ENCODE results near the gene NPC1L1.
A peak's percentile ranks its signal among the peaks of the same experiment; 100 is the strongest.

NPC1L1 gene

DNA sequence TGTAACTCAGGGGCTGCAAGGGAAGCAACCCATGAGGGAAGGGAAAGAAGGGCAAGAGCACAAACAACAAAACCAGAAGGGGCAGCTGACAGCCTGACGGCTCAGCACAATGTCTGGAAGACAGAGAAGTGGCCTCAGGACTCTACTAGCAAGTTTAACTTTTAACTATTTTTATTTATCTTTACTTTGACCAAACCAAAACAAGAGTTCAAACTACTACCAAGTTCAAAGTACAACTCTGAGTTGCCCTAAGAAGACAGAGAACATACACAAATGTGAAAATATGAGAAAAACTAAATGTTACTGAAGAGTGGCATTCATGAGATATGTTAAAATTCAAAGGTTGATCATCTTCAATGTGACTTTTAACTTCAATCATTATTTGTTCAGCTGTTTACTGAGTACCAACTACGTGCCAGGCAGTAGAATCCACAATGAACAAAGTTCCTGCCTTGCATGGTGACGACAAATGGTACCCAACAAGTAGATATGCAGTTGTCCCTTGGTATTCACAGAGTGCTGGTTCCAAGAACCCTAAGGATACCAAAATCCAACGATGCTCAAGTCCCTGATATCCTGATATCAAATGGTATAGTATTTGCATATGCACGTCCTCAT is 70.4 kb downstream of the NPC1L1 start:
- peak overlapping the region; percentile 85 for H3K27ac Mint-ChIP-seq
- no peak for DNase-seq
- no peaks in the 10 kb centered on the region for H3K9me3 Mint-ChIP-seq
- TF ChIP-seq, protein P1, sequence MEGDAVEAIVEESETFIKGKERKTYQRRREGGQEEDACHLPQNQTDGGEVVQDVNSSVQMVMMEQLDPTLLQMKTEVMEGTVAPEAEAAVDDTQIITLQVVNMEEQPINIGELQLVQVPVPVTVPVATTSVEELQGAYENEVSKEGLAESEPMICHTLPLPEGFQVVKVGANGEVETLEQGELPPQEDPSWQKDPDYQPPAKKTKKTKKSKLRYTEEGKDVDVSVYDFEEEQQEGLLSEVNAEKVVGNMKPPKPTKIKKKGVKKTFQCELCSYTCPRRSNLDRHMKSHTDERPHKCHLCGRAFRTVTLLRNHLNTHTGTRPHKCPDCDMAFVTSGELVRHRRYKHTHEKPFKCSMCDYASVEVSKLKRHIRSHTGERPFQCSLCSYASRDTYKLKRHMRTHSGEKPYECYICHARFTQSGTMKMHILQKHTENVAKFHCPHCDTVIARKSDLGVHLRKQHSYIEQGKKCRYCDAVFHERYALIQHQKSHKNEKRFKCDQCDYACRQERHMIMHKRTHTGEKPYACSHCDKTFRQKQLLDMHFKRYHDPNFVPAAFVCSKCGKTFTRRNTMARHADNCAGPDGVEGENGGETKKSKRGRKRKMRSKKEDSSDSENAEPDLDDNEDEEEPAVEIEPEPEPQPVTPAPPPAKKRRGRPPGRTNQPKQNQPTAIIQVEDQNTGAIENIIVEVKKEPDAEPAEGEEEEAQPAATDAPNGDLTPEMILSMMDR (IDR thresholded peaks at IDR 0.05), result no peak
- H3K4me1 Mint-ChIP-seq, result peaks cover 14% of the 10 kb centered on the region
- H3K4me3 Mint-ChIP-seq, result no peak overlapping the region
- no peaks in the 10 kb centered on the region for H3K27me3 Mint-ChIP-seq (ENCODE audit: low read depth, poor library complexity)
- H3K36me3 Mint-ChIP-seq (ENCODE audit: low read depth), result peaks cover 42% of the 10 kb centered on the region

DNA sequence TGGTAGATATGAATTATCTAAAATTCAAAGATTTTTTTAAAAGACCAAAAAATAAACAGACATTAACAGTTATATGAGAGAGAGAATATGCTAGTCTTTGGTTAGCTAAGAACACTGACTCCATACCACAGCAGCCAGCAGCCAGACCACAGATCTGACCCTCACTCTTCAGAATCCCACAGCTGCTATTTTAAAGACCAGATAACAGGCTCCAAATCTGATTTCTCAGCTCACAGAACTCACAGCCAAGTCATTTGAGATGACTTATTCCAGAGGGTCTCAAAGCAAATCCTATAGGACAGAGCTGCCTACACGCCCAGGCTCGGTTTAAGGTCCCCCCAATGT is 71.0 kb downstream of the NPC1L1 start:
- Mint-ChIP-seq H3K27me3 (ENCODE audit: low read depth, poor library complexity) (no peaks in the 10 kb centered on the region), H3K27ac (peak overlapping the region; percentile 85), H3K4me1 (peaks cover 17% of the 10 kb centered on the region), H3K36me3 (ENCODE audit: low read depth) (peaks cover 43% of the 10 kb centered on the region), H3K4me3 (no peak overlapping the region), H3K9me3 (no peaks in the 10 kb centered on the region)
- TF ChIP-seq, protein P1 (IDR thresholded peaks at IDR 0.05), result no peak
- no peak for DNase-seq

DNA sequence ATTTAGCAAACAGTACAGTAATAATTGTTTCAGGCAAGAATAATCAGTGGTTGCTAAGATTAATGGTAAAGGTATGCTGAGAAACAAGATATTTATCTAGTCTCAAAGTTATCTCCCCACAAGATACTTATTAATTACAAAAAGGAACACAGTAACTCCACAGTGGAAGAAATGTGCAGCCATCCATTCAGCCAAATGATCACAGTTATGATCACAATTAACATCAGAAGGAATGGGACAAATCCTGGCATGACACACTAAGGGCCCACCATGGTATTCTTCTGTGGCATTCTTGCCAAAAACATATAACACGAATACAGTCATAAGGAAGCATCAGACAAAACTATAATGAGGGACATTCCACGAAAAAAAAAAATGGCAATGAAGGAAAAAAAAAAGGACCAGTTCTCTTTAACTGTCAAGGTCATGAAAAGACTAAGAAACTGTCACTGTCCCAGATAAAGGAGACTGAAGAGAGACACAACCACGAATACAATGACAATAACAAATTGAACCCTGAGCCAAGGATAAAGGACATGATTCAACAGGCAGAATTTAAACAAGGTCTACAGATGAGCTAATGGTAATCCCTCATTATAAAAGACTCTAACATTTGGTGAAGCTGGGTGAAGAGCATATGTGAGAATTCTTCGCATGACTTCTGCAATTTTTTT is 71.5 kb downstream of the NPC1L1 start:
- no peak overlapping the region for H3K27ac Mint-ChIP-seq
- peaks cover 17% of the 10 kb centered on the region for H3K4me1 Mint-ChIP-seq
- TF ChIP-seq, protein P1 (IDR thresholded peaks at IDR 0.05), result no peak
- H3K4me3 Mint-ChIP-seq, result no peak overlapping the region
- H3K27me3 Mint-ChIP-seq (ENCODE audit: low read depth, poor library complexity), result no peaks in the 10 kb centered on the region
- H3K9me3 Mint-ChIP-seq, result no peaks in the 10 kb centered on the region
- H3K36me3 Mint-ChIP-seq (ENCODE audit: low read depth), result peaks cover 48% of the 10 kb centered on the region
- no peak for DNase-seq

DNA sequence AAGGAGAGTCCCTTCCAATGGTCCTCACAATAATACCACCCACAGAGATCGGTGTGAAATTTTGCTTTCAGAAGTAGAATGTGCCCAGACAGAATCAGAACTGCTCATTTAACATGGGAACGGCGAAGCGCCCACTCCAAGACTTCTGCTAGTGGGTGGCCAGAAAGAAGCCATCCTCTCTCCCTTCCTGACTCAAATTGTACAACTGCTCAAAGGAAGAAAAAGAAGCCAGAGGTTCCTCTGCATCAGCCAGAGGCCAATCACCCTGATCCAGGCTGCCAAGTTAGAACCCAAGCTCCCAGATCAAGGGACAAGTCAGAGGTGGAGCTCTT is 73.9 kb downstream of the NPC1L1 start:
- Mint-ChIP-seq H3K4me1 (peaks cover 17% of the 10 kb centered on the region), H3K27me3 (ENCODE audit: low read depth, poor library complexity) (no peaks in the 10 kb centered on the region), H3K36me3 (ENCODE audit: low read depth) (peaks cover 57% of the 10 kb centered on the region), H3K4me3 (no peak overlapping the region), H3K27ac (no peak overlapping the region), H3K9me3 (no peaks in the 10 kb centered on the region)
- TF ChIP-seq, protein P1 (IDR thresholded peaks at IDR 0.05), result no peak
- no peak for DNase-seq

DNA sequence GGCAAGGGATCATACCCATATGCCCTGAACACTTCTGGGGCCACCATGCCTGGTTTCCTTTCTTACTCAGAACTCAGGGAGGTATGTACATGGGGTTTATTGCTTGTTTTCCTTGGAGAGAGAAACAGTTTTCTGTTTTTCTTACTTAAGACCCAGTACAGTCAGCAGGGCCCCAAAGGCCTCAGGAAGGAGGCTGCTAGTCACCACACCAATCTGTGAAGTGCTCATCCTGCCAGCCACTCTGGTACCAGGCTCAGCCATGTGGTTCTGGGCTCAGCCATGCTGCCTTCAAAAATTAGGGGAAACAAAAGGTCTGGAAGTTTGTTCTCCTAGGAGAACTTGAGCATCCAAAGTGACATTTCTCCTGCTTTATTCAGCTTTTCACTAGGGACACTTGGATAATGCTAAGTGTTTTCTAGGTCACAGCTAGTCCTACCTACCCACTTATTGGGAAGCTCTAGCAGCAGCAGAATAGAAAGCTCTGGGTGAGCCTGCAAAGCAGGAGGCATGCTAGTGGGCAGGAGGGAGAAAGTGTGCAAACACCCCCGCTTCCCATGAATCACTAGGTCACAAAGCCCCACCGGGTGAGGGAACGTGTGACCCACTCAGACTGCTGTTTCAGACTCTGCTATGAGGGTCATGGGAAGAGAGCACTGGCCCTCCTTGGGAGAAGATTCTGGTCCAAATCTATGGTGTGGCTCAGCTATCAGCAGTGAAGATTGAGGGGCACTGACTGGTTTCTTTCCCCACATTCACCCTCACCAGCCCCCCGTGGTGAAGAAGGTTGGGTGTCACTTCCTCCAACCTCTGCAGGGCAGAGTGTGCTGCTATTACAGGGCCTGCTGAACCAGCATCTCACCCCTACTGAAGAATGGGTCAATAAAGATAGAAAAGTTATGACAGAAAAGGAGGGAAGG is 74.6 kb downstream of the NPC1L1 start:
- no peak overlapping the region for H3K27ac Mint-ChIP-seq
- H3K4me3 Mint-ChIP-seq, result no peak overlapping the region
- no peaks in the 10 kb centered on the region for H3K9me3 Mint-ChIP-seq
- no peak for DNase-seq
- TF ChIP-seq, protein P1 (IDR thresholded peaks at IDR 0.05), result no peak
- H3K36me3 Mint-ChIP-seq (ENCODE audit: low read depth), result peaks cover 55% of the 10 kb centered on the region
- peaks cover 15% of the 10 kb centered on the region for H3K4me1 Mint-ChIP-seq
- no peaks in the 10 kb centered on the region for H3K27me3 Mint-ChIP-seq (ENCODE audit: low read depth, poor library complexity)

Data from nephron progenitor cell (in vitro differentiated cells).